Cardiac muscle cell (in vitro differentiated cells and primary cell): ENCODE measurements around the gene USO1. TPM values are rescaled to one million over a fixed set of nuclear protein-coding genes. Genes with fewer than 3 reads are reported as not detected.
"Not testable (repeated sequence)": the region's sequence is repeated elsewhere in the genome, so short reads cannot be mapped to it uniquely, and the experiment has no call there.

Experiments
- DNase-seq, 2 donors: peaks; one replicate each; pipeline versions ENCODE4 v3.0.0 to v3.0.0-alpha.2; 2010 to 2017; ENCODE audit warnings: low read depth in 1 of 2, low spot score in 1 of 2
- H3K27ac ChIP-seq: fragments of 200-600 bp; sonication (generic); 2 replicates; pipeline ENCODE4 v1.5.1; 2016
- H3K27me3 ChIP-seq: fragments of 200-600 bp; sonication (generic); 2 replicates; pipeline ENCODE4 v1.6.0; 2016; ENCODE audit warnings: control low read depth
- H3K36me3 ChIP-seq: fragments of 200-600 bp; sonication (generic); 2 replicates; pipeline ENCODE4 v1.5.1; 2016; ENCODE audit warnings: control low read depth
- H3K4me1 ChIP-seq: fragments of 200-600 bp; sonication (generic); 2 replicates; pipeline ENCODE4 v1.8.1; 2017; ENCODE audit warnings: low read depth, mild to moderate bottlenecking, mixed run types
- H3K4me3 ChIP-seq: fragments of 200-600 bp; sonication (generic); 2 replicates; pipeline ENCODE4 v1.5.1; 2016; ENCODE audit warnings: mild to moderate bottlenecking
- H3K9me3 ChIP-seq: fragments of 200-600 bp; sonication (generic); 2 replicates; pipeline ENCODE4 v1.5.1; 2017; ENCODE audit warnings: low read depth, mild to moderate bottlenecking, control low read depth
- CTCF ChIP-seq: IDR thresholded peaks from 2 replicates; pipeline ENCODE4 v1.5.1; 2012; ENCODE audit warnings: low read depth, mild to moderate bottlenecking, low read length
- polyA plus RNA-seq: library from polyadenylated mRNA; unstranded; fragments of >200 nt; fragmentation: Nextera tagmentation; extraction: Ambion mirVana; gene quantifications from 2 replicates; pipeline ENCODE4 v1.2.1, GENCODE V29; 2016
- total RNA-seq: library from RNA; depleted of rRNA; stranded (reverse); fragments of >200 nt; gene quantifications from 2 replicates; pipeline ENCODE4 v1.2.3, GENCODE V29; 2016

USO1 gene
- total and polyA plus RNA-seq, 2 experiments from 2014 or later, result 45.1 to 50.5 TPM

- H3K27ac ChIP-seq, result no peak overlapping the region
- TF ChIP-seq CTCF, result no peak
These were observed 40.8 kb upstream of the USO1 start for GRCh38 chr4:75683482-75684155.

GRCh38 chr4:75685546-75686189 lies 38.7 kb upstream of the USO1 start:
- TF ChIP-seq CTCF, result no peak
- no peak overlapping the region for H3K4me3 ChIP-seq
- no peaks in the 10 kb centered on the region for H3K4me1 ChIP-seq
- no peaks in the 10 kb centered on the region for H3K36me3 ChIP-seq
- no peak for DNase-seq
- no peaks in the 10 kb centered on the region for H3K27me3 ChIP-seq
- H3K27ac ChIP-seq, result no peak overlapping the region
- H3K9me3 ChIP-seq, result no peaks in the 10 kb centered on the region

More at GRCh38 chr4:75683482-75684155, 40.8 kb upstream of the USO1 start:
- DNase-seq, result no peak
- Histone ChIP-seq H3K9me3 (no peaks in the 10 kb centered on the region), H3K4me3 (no peak overlapping the region), H3K27me3 (no peaks in the 10 kb centered on the region), H3K4me1 (no peaks in the 10 kb centered on the region), H3K36me3 (no peaks in the 10 kb centered on the region)

GRCh38 chr4:75686346-75686745 lies 38.0 kb upstream of the USO1 start:
- no peak for DNase-seq

GRCh38 chr4:75687125-75687524 lies 37.3 kb upstream of the USO1 start:
- not testable (repeated sequence) for H3K27ac ChIP-seq, H3K36me3 ChIP-seq, H3K27me3 ChIP-seq, H3K4me3 ChIP-seq, DNase-seq, H3K4me1 ChIP-seq, H3K9me3 ChIP-seq

More at GRCh38 chr4:75686346-75686745, 38.0 kb upstream of the USO1 start:
- TF ChIP-seq CTCF, result no peak
- H3K4me3 ChIP-seq, result no peak overlapping the region
- no peaks in the 10 kb centered on the region for H3K27me3 ChIP-seq
- H3K36me3 ChIP-seq, result no peaks in the 10 kb centered on the region
- no peak overlapping the region for H3K27ac ChIP-seq
- H3K9me3 ChIP-seq, result no peaks in the 10 kb centered on the region
- H3K4me1 ChIP-seq, result no peaks in the 10 kb centered on the region

- not testable (repeated sequence) for H3K4me1 ChIP-seq, H3K4me3 ChIP-seq, H3K9me3 ChIP-seq, DNase-seq, H3K27me3 ChIP-seq, H3K36me3 ChIP-seq, H3K27ac ChIP-seq
These were observed 32.3 kb upstream of the USO1 start for GRCh38 chr4:75692066-75692465.

- no peaks in the 10 kb centered on the region for H3K4me1 ChIP-seq
- no peaks in the 10 kb centered on the region for H3K36me3 ChIP-seq
- H3K9me3 ChIP-seq, result no peaks in the 10 kb centered on the region
- H3K27ac ChIP-seq, result no peak overlapping the region
- no peak for DNase-seq
- H3K4me3 ChIP-seq, result no peak overlapping the region
- TF ChIP-seq CTCF, result no peak
- no peaks in the 10 kb centered on the region for H3K27me3 ChIP-seq
These were observed 28.3 kb upstream of the USO1 start for GRCh38 chr4:75696071-75696470.
